Fibroblast of skin of back (primary cell): ENCODE data around the gene LRRC27.
"Not testable (repeated sequence)": the region's sequence is repeated elsewhere in the genome, so short reads cannot be mapped to it uniquely, and the experiment has no call there.

Source experiments
- DNase-seq: peaks from one replicate; pipeline ENCODE4 v3.0.0-alpha.2; 2013

LRRC27 gene

GRCh38 chr10:132301371-132302330, 30.3 kb upstream of the LRRC27 start:
- DNase-seq, result no peak

DNA sequence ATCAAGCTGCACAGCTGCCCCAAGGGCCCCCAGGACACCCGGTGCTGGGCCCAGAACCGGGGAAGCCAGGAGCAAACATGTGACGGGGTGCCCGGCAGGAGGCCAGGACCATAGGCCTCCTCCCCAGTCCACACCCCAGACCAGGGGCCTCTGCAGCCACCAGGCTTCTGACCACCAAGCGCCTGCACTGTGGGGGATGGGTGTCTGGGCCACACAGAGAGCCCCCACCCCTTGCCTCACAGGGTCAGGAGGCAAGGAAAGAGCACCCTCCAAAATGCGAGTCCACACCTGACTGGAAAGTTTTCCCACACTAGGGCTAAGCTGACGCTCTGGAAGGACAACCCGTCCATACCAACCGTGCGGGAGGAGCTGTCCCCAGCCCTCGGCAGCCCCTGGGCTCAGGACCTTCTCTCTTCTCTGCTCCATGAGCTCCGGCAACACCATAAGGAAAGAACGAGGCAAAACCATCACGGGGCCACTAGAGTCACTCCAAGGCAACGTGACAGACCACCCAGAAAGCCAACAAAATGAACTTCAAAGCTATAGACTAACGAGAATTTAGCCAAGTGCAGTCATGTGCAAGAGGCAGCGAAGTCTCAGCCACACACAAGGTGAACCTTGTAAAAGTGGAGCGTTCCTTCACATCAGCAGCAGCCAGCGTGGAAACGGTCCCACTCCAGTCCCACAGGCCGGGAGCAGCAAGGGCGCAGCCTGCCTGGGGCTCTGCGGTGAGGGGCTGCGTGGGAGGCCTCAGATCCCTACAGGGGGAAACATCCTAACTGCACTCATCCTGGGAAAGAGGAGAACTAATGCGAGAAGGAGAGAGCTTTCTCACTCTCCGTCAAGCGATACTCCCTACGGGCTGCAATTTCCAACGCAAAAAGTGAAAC, 29.3 kb upstream of the LRRC27 start:
- no peak for DNase-seq

- no peak for DNase-seq
Observed at GRCh38 chr10:132303361-132304115, 28.5 kb upstream of the LRRC27 start.

DNA sequence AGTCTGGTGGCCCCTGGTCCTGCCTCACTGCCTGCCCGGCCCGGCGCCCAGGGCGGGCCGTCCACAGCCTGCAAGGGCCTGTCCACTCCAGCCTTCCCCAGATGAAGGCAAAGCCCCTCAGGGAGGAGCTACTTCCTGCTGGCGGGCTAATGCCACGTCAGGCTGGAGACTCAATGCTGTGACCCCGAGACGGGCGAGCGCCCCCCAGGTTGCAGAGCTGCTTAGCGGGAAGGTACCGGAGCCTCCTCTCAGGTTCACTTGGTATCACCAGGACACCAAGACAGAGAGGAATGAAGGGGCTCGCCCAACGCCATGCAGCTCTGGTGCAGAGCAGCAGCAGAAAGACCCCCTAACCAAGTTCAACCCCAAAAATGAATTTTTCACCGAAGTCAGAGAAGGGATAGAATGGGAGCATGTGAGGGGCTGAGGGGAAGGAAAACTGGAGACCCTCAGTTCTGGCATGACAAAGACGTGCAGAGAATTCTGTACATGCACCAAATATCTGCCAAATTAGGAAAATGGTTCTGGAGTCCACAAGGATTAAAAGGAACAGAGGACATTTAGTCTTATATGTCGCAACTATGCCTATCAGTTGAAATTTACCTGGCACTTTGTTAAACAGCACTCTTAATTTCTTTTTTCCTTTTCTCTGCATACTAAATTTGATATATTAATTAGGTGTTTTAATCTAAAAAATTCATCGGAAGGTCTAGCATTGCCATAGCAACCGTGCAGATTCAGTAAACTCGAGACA, 27.1 kb upstream of the LRRC27 start:
- no peak for DNase-seq

DNA sequence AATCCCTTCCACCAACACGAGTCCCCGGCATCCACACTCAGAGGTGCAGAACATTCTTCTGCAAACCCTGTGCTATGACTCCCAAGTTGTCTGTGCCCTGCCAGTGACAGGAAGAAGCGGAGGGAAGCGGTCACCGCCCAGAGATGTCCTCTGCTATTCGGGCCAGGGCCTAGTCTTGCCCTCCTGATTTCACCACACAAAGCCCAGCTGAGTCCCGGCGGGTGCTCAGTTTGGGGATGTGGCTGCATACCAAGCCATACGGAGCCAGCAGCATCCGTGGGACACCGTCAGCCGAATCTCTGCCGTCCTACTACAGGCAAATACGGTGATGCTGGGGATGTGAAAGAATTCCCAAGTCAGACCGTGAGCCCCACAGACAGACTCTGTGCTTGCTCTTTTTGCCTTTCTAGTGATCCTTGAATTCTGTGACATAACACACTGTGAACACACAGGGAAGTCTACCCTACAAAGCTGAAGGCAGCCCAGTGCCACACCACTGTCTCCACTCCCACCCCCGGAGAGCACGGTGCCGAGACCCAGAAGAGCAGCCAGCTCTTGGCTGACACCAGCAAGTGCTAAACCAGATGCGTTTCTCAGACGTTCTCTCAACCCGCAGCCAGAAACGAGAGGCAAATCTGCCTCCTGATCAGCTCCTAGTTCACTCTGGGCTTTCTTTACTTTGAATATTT, 26.2 kb upstream of the LRRC27 start:
- no peak for DNase-seq

- DNase-seq, result no peak
Observed at GRCh38 chr10:132306343-132306685, 25.7 kb upstream of the LRRC27 start.

GRCh38 chr10:132306864-132307751, 24.9 kb upstream of the LRRC27 start:
- DNase-seq, result no peak

DNA sequence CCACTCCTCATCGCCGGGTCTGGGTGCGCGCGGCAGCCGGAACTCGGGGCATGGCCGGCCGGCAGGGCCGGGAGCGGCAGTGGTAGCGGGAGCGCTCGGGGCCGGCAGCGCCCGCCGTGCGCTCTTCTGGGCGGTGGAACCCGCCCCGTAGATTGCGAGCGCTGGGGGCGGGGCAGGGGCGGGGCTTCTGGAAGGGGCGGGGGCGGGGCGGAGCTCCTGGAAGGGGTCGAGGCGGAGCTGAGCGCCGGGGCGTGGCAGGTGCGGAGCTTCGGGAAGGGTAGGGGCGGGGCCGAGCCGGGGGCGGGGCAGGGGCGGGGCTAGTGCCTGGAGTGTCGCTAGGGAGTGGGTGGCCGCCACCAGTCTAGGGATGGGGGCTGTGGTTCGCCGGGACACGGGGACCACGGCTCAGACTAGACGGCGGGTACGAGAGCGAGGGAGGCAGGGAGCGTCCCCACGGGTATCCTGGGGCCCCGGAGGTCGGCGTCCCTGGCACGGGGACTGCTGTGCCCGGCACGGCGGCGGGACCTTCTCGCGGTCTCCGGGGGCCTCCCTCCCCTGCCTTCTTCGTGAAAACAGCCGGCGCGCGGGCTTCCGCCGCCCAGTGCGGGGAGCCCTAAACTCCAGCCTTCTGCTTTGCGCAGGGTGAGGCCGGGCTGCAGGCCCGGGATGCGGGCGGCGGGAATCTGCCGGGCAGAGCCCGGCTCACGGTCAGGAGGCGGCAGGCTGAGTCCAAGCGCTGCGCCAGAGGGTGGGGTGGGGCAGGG, 24.0 kb upstream of the LRRC27 start, which contains the start of gene STK32C:
Gene STK32C, minus strand, starts transcription at position 128 of the 764 bp plus-strand sequence. Its CDS starts 117 bp downstream, at position 11.
- DNase-seq, result peak; percentile 87

DNA sequence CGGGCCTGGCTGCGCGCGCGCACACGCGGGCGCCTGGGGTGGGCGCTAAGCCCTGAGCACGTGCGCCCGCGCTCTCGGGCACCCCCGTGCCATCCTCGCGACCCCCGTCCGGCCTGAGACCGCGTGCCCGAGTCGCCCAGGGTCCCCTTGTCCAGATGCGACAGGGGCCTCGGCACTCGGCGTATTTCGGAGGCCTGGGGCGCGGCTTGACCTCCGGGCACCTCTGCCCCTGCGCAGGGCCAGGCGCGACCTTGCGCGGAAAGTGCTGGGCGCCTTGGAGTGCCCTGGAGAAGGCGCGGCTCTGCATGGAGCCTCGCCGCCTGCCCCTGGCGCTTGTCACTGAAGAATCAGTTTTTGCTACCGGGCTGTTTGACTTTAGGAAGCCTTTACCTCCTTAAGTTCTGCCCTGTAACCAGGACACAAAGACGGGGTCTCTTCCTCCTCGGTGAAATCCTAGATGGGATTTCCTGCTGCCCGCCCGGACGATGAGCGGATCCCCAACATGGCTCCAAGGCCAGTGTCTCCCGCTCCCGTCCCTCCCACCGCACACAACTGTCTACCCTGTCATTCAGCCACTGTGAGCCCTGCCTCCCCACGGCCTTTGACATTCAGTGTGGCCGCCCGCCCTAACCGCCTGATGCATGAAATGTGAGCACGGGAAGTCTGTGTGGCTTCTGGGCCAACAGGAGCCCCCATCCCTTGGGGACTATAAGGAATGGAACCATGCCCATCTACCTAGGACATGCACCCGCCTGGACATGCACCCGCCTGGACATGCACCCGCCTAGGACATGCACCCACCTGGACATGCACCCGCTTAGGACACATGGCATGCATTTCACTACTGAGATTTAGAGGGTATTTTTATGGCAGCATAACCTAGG, 23.2 kb upstream of the LRRC27 start:
- DNase-seq, result no peak

DNA sequence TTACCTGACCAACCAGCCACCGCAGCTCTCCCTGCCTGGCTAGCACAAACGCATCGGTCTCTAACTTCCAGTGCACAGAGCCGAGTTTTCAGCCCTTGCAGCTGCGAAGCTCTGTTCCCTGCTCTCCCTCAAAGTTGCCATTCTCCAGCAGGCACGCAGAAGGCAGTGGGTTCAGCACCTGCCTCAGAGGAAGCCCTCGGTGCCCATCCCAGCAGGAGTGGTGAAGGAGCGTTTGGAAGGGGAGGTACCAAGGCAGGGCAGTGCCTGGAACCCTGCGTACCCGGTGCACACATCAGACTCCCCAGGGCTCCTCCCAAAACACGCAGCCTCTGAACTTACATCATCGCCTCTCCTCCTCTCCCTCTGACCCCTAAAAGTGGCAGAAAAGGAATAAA, 22.5 kb upstream of the LRRC27 start:
- DNase-seq, result no peak

- no peak for DNase-seq
Observed at GRCh38 chr10:132309879-132310591, 22.0 kb upstream of the LRRC27 start.

- no peak for DNase-seq
Observed at GRCh38 chr10:132310701-132311337, 21.2 kb upstream of the LRRC27 start.

GRCh38 chr10:132311338-132311939, 20.6 kb upstream of the LRRC27 start:
- DNase-seq, result no peak

- DNase-seq, result no peak
Observed at GRCh38 chr10:132313305-132313704, 18.7 kb upstream of the LRRC27 start.

DNA sequence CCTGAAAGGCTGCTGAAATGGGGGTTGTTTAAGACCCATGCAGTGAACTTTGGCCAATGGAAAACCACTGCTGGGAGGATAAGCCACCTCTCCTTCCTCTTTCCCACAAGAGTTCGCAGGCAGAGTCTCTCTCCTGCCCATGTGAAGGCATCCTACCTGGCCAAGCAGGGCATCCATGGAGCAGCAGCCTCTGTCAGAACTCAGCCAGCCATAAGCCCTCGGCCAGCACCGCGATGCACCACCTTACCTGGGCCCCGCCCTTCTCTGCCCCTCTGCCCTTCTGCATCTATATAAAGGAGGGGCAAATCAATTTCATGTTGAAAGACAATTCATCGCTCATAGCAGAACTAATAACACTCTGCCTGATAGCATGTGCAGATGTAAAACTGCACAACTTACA, 18.1 kb upstream of the LRRC27 start:
- no peak for DNase-seq

- DNase-seq, result no peak
Observed at GRCh38 chr10:132314336-132314735, 17.7 kb upstream of the LRRC27 start.

DNA sequence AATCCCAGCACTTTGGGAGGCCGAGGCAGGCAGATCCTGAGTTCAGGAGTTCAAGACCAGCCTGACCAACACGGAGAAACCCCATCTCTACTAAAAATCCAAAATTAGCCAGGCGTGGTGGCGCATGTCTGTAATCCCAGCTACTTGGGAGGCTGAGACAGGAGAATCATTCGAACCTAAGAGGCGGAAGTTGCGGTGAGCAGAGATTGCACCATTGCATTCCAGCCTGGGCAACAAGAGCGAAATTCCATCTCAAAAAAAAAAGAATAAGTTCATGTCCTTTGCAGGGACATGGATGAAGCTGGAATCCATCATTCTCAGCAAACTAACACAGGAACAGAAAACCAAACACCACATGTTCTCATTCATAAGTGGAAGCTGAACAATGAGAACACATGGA, 17.1 kb upstream of the LRRC27 start:
- not testable (repeated sequence) for DNase-seq
